Hepatocyte (in vitro differentiated cells): ENCODE results near the gene DNAH6. TPM values are rescaled to one million over a fixed set of nuclear protein-coding genes. Genes with fewer than 3 reads are reported as not detected.

Source experiments
- DNase-seq: peaks from one replicate; pipeline ENCODE4 v3.0.0-alpha.2; 2016; ENCODE audit warnings: low spot score
- H2AFZ ChIP-seq: fragments of 200-600 bp; sonication (generic); 2 replicates; pipeline ENCODE4 v1.6.0; 2016; ENCODE audit warnings: antibody characterized with exemption, mild to moderate bottlenecking
- H3K27ac ChIP-seq: fragments of 200-600 bp; sonication (generic); 2 replicates; pipeline ENCODE4 v1.5.1; 2016; ENCODE audit warnings: mild to moderate bottlenecking
- H3K27me3 ChIP-seq: fragments of 200-600 bp; sonication (generic); 2 replicates; pipeline ENCODE4 v1.6.1; 2016
- H3K36me3 ChIP-seq: fragments of 200-600 bp; sonication (generic); replicated peaks from 2 replicates; pipeline ENCODE4 v1.5.1; 2016; ENCODE audit warnings: low read depth; ENCODE audit not compliant: insufficient read depth
- H3K4me1 ChIP-seq: fragments of 200-600 bp; sonication (generic); 2 replicates; pipeline ENCODE4 v1.5.1; 2016; ENCODE audit warnings: mild to moderate bottlenecking, moderate library complexity; ENCODE audit not compliant: insufficient read depth
- H3K4me2 ChIP-seq: fragments of 200-600 bp; sonication (generic); 2 replicates; pipeline ENCODE4 v1.6.0; 2016
- H3K4me3 ChIP-seq: fragments of 200-600 bp; sonication (generic); 2 replicates; pipeline ENCODE4 v1.5.1; 2016; ENCODE audit warnings: mild to moderate bottlenecking
- H3K79me2 ChIP-seq: fragments of 200-600 bp; sonication (generic); 2 replicates; pipeline ENCODE4 v1.6.0; 2017; ENCODE audit warnings: mild to moderate bottlenecking
- H3K9me2 ChIP-seq: fragments of 200-600 bp; sonication (generic); replicated peaks from 2 replicates; pipeline ENCODE4 v1.6.0; 2017; ENCODE audit warnings: mild to moderate bottlenecking; ENCODE audit not compliant: insufficient read depth
- H3K9me3 ChIP-seq: fragments of 200-600 bp; sonication (generic); 2 replicates; pipeline ENCODE4 v1.5.1; 2016; ENCODE audit warnings: low read depth, mild to moderate bottlenecking
- H4K20me1 ChIP-seq: fragments of 200-600 bp; sonication (generic); 2 replicates; pipeline ENCODE4 v1.6.0; 2016; ENCODE audit warnings: mild to moderate bottlenecking; ENCODE audit not compliant: insufficient read depth, poor library complexity, severe bottlenecking
- CTCF ChIP-seq: fragments of 200-600 bp; sonication (generic); IDR thresholded peaks from 2 replicates; pipeline ENCODE4 v1.5.1; 2016; ENCODE audit warnings: antibody characterized with exemption, mild to moderate bottlenecking; ENCODE audit not compliant: poor library complexity
- EZH2 ChIP-seq: fragments of 200-600 bp; sonication (generic); IDR thresholded peaks from 2 replicates; pipeline ENCODE4 v1.6.1; 2016; ENCODE audit warnings: antibody characterized with exemption, mild to moderate bottlenecking, borderline replicate concordance
- EZH2phosphoT487 ChIP-seq: fragments of 200-600 bp; sonication (generic); IDR thresholded peaks from one replicate; pipeline ENCODE4 v1.6.1; 2018; ENCODE audit warnings: antibody characterized with exemption, mild to moderate bottlenecking, low read depth, moderate library complexity; ENCODE audit not compliant: unreplicated experiment, severe bottlenecking
- WGBS: methylation state at CpG from one replicate; pipeline ENCODE4 v1.1.6; 2016; ENCODE audit warnings: low lambda C conversion rate; ENCODE audit errors: missing lambda C conversion rate; 5-methylcytosine and 5-hydroxymethylcytosine counted together
- polyA plus RNA-seq: library from polyadenylated mRNA; unstranded; fragments of >200 nt; fragmentation: Nextera tagmentation; extraction: Ambion mirVana; gene quantifications from 2 replicates; pipeline ENCODE4 v1.2.1, GENCODE V29; 2016
- total RNA-seq: library from RNA; depleted of rRNA; stranded (reverse); fragments of >200 nt; gene quantifications from 2 replicates; pipeline ENCODE4 v1.2.3, GENCODE V29; 2014

The DNAH6 gene
- total and polyA plus RNA-seq, 2 experiments from 2014 or later: 1.0 to 1.2 TPM

DNA sequence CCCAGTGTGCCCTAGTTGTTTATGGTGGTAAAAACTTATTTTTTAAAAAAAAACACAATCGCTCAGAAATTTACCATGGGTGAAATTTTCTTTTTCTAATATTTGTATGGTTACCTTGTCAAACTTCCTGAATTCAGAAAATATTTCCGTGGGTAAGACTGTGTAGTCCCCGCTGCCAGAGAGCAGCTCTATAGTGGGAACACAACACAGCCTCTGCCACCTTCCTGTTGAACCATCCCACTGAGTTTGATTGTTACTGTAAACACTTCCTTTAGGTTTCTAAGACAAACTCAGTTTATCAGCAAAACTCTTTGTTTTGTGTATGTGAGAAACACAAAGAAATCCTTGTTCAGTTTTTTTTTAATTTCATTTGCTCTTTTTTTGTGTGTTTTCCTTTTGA, 17.9 kb downstream of the DNAH6 start:
- H2AFZ ChIP-seq: no peak overlapping the region
- no peaks in the 10 kb centered on the region for H3K79me2 ChIP-seq
- no peak overlapping the region for H3K4me3 ChIP-seq
- no peaks in the 10 kb centered on the region for H3K9me2 ChIP-seq
- no peaks in the 10 kb centered on the region for H3K4me1 ChIP-seq
- no peaks in the 10 kb centered on the region for H4K20me1 ChIP-seq
- no peaks in the 10 kb centered on the region for H3K9me3 ChIP-seq
- no peak overlapping the region for H3K27ac ChIP-seq
- TF ChIP-seq EZH2phosphoT487 (no peak), CTCF (no peak), EZH2 (no peak)
- 69% methylated on average over 3 of the region's 3 CpGs for WGBS
- no peaks in the 10 kb centered on the region for H3K27me3 ChIP-seq
- DNase-seq: no peak
- H3K4me2 ChIP-seq: no peak overlapping the region
- no peaks in the 10 kb centered on the region for H3K36me3 ChIP-seq

- TF ChIP-seq CTCF (no peak), EZH2phosphoT487 (no peak)
- no peak overlapping the region for H3K27ac ChIP-seq
- WGBS: 72% methylated on average over 1 of the region's 1 CpG
- H3K4me2 ChIP-seq: no peak overlapping the region
- DNase-seq: no peak
- H3K4me3 ChIP-seq: no peak overlapping the region
- H2AFZ ChIP-seq: no peak overlapping the region
- H3K9me2 ChIP-seq: no peaks in the 10 kb centered on the region
- no peaks in the 10 kb centered on the region for H3K36me3 ChIP-seq
- no peaks in the 10 kb centered on the region for H3K27me3 ChIP-seq
- no peaks in the 10 kb centered on the region for H3K4me1 ChIP-seq
- no peaks in the 10 kb centered on the region for H3K9me3 ChIP-seq
- H4K20me1 ChIP-seq: no peaks in the 10 kb centered on the region
- no peaks in the 10 kb centered on the region for H3K79me2 ChIP-seq
Measured at GRCh38 chr2:84537251-84537650, 21.0 kb downstream of the DNAH6 start.

DNA sequence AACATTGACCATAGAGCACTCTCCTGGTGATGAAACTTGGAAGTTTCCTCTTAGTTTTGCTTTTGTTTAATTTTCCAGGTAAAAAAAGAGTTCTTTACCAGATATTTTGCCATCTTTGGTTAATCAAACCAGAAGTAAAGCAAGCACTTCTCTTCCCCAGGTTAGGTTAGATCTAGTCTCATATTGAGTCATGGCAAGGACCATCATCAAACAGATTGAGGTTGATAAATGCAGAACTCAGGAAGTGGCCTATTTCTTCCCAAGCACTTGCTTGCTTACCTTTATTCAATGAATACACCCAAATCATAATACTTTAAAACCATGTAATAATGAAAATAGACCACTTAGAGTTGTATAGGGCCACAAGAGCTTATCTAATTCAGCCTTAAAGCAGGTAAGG, 23.4 kb downstream of the DNAH6 start:
- no peaks in the 10 kb centered on the region for H3K9me2 ChIP-seq
- H3K27ac ChIP-seq: no peak overlapping the region
- H3K79me2 ChIP-seq: no peaks in the 10 kb centered on the region
- H3K27me3 ChIP-seq: no peaks in the 10 kb centered on the region
- no peak overlapping the region for H2AFZ ChIP-seq
- H3K36me3 ChIP-seq: no peaks in the 10 kb centered on the region
- TF ChIP-seq EZH2 (no peak), EZH2phosphoT487 (no peak), CTCF (no peak)
- no peak overlapping the region for H3K4me2 ChIP-seq
- H4K20me1 ChIP-seq: no peaks in the 10 kb centered on the region
- H3K4me3 ChIP-seq: no peak overlapping the region
- no peaks in the 10 kb centered on the region for H3K9me3 ChIP-seq
- H3K4me1 ChIP-seq: no peaks in the 10 kb centered on the region
- DNase-seq: no peak

- no peak overlapping the region for H2AFZ ChIP-seq
- no peaks in the 10 kb centered on the region for H3K36me3 ChIP-seq
- H4K20me1 ChIP-seq: no peaks in the 10 kb centered on the region
- H3K27ac ChIP-seq: no peak overlapping the region
- no peaks in the 10 kb centered on the region for H3K27me3 ChIP-seq
- no peak overlapping the region for H3K4me3 ChIP-seq
- H3K9me2 ChIP-seq: no peaks in the 10 kb centered on the region
- TF ChIP-seq EZH2phosphoT487 (no peak), EZH2 (no peak), CTCF (no peak)
- H3K4me2 ChIP-seq: no peak overlapping the region
- no peaks in the 10 kb centered on the region for H3K9me3 ChIP-seq
- no peaks in the 10 kb centered on the region for H3K4me1 ChIP-seq
- H3K79me2 ChIP-seq: no peaks in the 10 kb centered on the region
- no peak for DNase-seq
Measured at GRCh38 chr2:84545005-84545404, 28.7 kb downstream of the DNAH6 start.
